Epithelial cell of proximal tubule (primary cell): ENCODE results near the gene NKAIN2. TPM values are rescaled to one million over a fixed set of nuclear protein-coding genes. Genes with fewer than 3 reads are reported as not detected.

Experiments
- DNase-seq: peaks from one replicate; pipeline ENCODE4 v3.0.0-alpha.2; 2011; ENCODE audit warnings: low read depth
- H3K4me3 ChIP-seq: 2 replicates; pipeline ENCODE4 v1.5.1; 2011; ENCODE audit warnings: low read depth, mild to moderate bottlenecking, low read length
- total RNA-seq: library from RNA; depleted of rRNA; stranded (reverse); fragments of >200 nt; gene quantifications from 2 replicates; pipeline ENCODE4 v1.2.3, GENCODE V29; 2015
- TF ChIP-seq, protein P1 (sequence below): conservative IDR thresholded peaks from 2 replicates; pipeline ENCODE4 v1.5.1; 2012; ENCODE audit warnings: low read depth, mild to moderate bottlenecking, low read length

The NKAIN2 gene
- total RNA-seq, 1 donor from 2014 or later, result under 0.01 TPM

DNA sequence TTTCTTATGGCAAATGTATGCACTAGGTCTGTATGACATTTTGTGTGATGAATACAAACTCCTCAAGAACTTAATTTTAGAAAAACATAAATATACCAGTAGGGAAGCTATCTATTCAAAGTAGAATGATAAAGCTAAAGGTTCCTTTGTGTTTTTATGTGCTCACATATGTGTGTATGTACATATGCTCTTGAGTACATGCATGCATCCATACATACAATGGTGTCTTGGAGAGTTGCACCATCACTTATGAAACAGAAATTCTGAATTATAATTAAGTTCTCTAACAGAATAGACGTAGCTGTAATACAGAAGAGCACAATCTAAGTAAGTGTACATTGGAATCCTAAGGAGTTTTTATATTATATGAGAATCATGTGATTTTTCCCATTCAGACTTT, 2.3 kb downstream of the NKAIN2 start:
- DNase-seq, result no peak
- TF ChIP-seq, protein P1, sequence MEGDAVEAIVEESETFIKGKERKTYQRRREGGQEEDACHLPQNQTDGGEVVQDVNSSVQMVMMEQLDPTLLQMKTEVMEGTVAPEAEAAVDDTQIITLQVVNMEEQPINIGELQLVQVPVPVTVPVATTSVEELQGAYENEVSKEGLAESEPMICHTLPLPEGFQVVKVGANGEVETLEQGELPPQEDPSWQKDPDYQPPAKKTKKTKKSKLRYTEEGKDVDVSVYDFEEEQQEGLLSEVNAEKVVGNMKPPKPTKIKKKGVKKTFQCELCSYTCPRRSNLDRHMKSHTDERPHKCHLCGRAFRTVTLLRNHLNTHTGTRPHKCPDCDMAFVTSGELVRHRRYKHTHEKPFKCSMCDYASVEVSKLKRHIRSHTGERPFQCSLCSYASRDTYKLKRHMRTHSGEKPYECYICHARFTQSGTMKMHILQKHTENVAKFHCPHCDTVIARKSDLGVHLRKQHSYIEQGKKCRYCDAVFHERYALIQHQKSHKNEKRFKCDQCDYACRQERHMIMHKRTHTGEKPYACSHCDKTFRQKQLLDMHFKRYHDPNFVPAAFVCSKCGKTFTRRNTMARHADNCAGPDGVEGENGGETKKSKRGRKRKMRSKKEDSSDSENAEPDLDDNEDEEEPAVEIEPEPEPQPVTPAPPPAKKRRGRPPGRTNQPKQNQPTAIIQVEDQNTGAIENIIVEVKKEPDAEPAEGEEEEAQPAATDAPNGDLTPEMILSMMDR, result no peak
- H3K4me3 ChIP-seq, result no peak overlapping the region

DNA sequence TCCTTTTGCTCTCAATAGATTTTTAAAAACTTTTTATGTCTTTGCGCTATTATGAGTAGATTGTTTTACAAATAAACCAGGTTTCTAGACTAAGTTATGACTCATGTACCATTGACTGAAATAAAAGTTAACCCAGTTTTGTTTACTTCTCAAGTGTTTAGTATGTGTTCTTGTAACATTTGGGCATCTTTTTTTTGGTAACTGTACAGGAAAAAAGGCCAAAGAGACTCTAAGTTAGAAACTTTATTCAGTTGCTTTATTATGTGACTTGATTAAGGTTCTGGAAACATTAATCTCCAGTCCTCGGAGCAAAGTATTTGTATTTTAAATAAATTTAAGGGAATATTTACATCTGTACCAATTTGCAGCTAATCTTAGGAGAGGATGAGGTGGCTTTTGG, 2.9 kb downstream of the NKAIN2 start:
- DNase-seq, result no peak
- no peak overlapping the region for H3K4me3 ChIP-seq
- TF ChIP-seq, protein P1, result no peak

DNA sequence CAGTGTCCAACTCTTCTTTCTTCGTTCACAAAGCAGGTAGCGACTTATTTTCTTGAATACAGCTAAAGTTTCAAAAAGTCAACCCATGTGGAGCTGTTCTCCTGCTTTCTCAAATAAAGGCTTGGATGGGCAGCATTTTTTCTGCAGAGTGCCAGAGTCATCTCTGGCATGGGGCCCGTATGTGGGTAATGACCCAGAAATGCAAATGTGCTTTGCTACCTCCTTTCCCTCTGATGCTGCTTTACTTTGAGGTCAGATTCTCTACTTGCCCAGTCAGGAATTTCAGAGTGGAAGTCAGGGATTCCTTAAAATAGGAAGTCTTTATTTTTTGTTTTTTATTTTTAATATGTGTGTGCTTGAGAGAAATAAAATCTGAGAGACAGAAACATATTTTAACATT, 4.9 kb downstream of the NKAIN2 start:
- no peak overlapping the region for H3K4me3 ChIP-seq
- TF ChIP-seq, protein P1, result no peak
- no peak for DNase-seq

DNA sequence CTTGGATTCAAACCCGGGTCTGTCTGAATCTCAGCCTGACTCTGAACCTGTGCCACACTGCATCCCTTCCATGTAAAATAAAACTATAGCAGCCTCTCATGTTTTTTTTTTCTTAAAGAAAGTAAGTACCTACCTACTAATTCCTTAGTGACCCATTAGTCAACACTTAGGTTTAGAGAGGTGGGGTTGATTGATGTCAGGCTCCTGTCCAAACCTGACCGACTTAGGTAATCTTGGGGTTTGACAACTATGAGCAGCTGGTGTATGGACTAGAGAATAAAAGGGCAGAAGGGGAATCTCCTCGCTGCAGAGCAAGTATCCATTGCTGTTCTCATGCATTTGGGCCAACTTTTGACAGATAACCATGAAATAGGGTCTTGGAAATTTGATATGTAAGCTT, 6.5 kb downstream of the NKAIN2 start:
- TF ChIP-seq, protein P1, result no peak
- DNase-seq, result no peak
- no peak overlapping the region for H3K4me3 ChIP-seq

DNA sequence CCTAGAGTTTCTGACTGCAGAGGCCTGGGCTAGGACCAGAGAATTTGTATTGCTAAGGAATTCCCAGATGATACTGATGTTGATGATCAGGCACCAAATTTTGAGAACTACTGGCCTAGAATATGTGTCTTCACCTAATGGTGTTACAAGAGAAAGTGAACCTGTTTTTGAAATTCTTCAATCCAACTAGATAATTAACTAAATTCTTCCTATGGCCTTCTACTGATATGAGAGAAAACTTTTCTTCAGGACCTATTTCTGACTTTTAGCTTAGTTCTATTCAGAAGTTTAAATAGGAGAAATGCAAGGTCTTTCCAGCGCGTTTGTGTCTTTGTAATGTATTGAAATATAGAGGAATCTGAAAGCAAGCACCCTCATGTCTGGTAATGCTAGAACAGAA, 7.3 kb downstream of the NKAIN2 start:
- no peak overlapping the region for H3K4me3 ChIP-seq
- TF ChIP-seq, protein P1, result no peak
- DNase-seq, result no peak

DNA sequence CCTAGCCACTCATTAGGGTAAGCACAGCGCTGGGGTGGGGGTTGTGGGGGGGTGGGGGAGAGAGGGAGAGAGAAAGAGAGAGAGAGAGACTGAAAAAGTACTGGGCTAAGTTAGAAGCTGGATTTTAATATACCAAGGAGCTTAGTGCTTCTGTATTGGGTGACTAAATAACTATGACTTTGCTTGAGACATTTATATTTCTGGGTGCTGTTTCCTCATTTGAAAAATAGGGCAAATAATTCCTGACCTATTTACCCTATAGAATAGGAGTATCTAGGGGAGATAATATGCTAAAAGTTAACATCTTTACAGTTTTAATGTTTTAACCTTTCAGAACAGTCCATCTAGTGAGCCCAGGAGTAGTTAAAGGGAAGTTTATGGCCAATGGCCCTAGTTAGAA, 7.7 kb downstream of the NKAIN2 start:
- DNase-seq, result no peak
- H3K4me3 ChIP-seq, result no peak overlapping the region
- TF ChIP-seq, protein P1, result no peak

DNA sequence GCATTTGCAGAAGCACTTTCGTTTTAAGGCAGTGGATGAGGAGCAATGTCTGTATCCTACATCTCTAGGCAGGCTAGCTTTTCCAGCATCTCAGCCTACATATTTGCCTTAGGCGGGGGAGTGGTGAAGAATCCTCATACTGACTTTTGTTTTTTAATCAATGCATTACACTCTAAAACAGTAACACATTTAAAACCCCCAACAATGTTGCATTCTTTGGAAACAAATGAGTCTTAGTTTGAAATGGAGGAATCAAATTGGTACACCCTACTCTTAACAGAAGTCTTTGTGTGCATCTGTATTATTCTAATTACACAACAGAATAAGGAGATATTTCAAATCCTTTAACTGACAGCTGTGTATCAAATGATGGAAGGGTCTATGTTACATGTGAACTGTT, 9.0 kb downstream of the NKAIN2 start:
- DNase-seq, result no peak
- H3K4me3 ChIP-seq, result no peak overlapping the region
- TF ChIP-seq, protein P1, result no peak
